CD14-positive monocyte (primary cell): ENCODE data around the gene TADA2A. TPM values are rescaled to one million over a fixed set of nuclear protein-coding genes. Genes with fewer than 3 reads are reported as not detected.
"Not testable (repeated sequence)": the region's sequence is repeated elsewhere in the genome, so short reads cannot be mapped to it uniquely, and the experiment has no call there.

ENCODE experiments used
- DNase-seq, 3 donors: peaks; one replicate each; pipeline ENCODE4 v3.0.0-alpha.2; 2011 to 2022
- H2AFZ ChIP-seq: 2 replicates; pipeline ENCODE4 v1.6.0; 2012; ENCODE audit warnings: mild to moderate bottlenecking, low read depth, low read length, inconsistent platforms; ENCODE audit not compliant: insufficient read depth, poor library complexity, severe bottlenecking
- H3K27ac ChIP-seq, 2 donors: 1 replicate in 1 of 2; 2 replicates in 1 of 2; pipeline ENCODE4 v1.5.1; 2012 to 2013; ENCODE audit warnings: low read length in 2 of 2, control low read depth in 1 of 2, inconsistent platforms in 1 of 2, low read depth in 1 of 2, mild to moderate bottlenecking in 1 of 2
- H3K27me3 ChIP-seq, 2 donors: one replicate each; pipeline versions ENCODE4 v1.6.0 to v1.6.1; 2011 to 2013; ENCODE audit warnings: low read length in 2 of 2; ENCODE audit not compliant: control insufficient read depth in 2 of 2, insufficient read depth in 2 of 2
- H3K36me3 ChIP-seq, 2 donors: replicated peaks in 1 of 2; 1 replicate in 1 of 2; 2 replicates in 1 of 2; pipeline versions ENCODE4 v1.5.1 to v1.6.1; 2012 to 2013; ENCODE audit warnings: low read length in 2 of 2, control low read depth in 1 of 2, inconsistent platforms in 1 of 2, mild to moderate bottlenecking in 1 of 2; ENCODE audit not compliant: insufficient read depth in 2 of 2, control insufficient read depth in 1 of 2
- H3K4me1 ChIP-seq, 2 donors: 1 replicate in 1 of 2; 2 replicates in 1 of 2; pipeline versions ENCODE4 v1.5.1 to v1.6.1; 2012 to 2013; ENCODE audit warnings: low read length in 2 of 2, control low read depth in 1 of 2, inconsistent platforms in 1 of 2, mild to moderate bottlenecking in 1 of 2, moderate library complexity in 1 of 2; ENCODE audit not compliant: insufficient read depth in 2 of 2, control insufficient read depth in 1 of 2
- H3K4me2 ChIP-seq: replicated peaks from 2 replicates; pipeline ENCODE3; 2012; ENCODE audit warnings: low read length, moderate library complexity, mild to moderate bottlenecking; ENCODE audit not compliant: poor library complexity, severe bottlenecking; ENCODE audit errors: extremely low read depth
- H3K4me3 ChIP-seq, 3 experiments: fragments of 200-600 bp in 1 of 3; sonication (generic) in 1 of 3; replicated peaks in 1 of 3; 1 replicate in 2 of 3; 2 replicates in 1 of 3; pipeline ENCODE4 v1.5.1; 2011 to 2013; ENCODE audit warnings: low read length in 3 of 3, mild to moderate bottlenecking in 3 of 3, control low read depth in 2 of 3, low read depth in 2 of 3, inconsistent platforms in 1 of 3, moderate library complexity in 1 of 3
- H3K79me2 ChIP-seq: 2 replicates; pipeline ENCODE4 v1.6.0; 2012; ENCODE audit warnings: mild to moderate bottlenecking, control low read depth, inconsistent platforms, low read length, moderate library complexity; ENCODE audit not compliant: insufficient read depth
- H3K9ac ChIP-seq: 2 replicates; pipeline ENCODE4 v1.6.0; 2017; ENCODE audit warnings: low read length, mild to moderate bottlenecking; ENCODE audit not compliant: insufficient read depth, poor library complexity, severe bottlenecking
- H3K9me3 ChIP-seq, 2 donors: replicated peaks in 1 of 2; 1 replicate in 1 of 2; 2 replicates in 1 of 2; pipeline versions ENCODE4 v1.5.1 to v1.6.1; 2012 to 2013; ENCODE audit warnings: low read length in 2 of 2, control low read depth in 1 of 2; ENCODE audit not compliant: control insufficient read depth in 1 of 2, insufficient read depth in 1 of 2
- H4K20me1 ChIP-seq: 2 replicates; pipeline ENCODE4 v1.6.0; 2012; ENCODE audit warnings: mild to moderate bottlenecking, low read length, control low read depth, moderate library complexity; ENCODE audit not compliant: insufficient read depth
- H3K27ac Mint-ChIP-seq, 7 donors: one replicate each; pipeline ENCODE4 v1.8.0; 2020; ENCODE audit warnings: mild to moderate bottlenecking in 7 of 7, mixed read lengths in 7 of 7, moderate library complexity in 6 of 7, inconsistent platforms in 2 of 7
- H3K27me3 Mint-ChIP-seq, 3 donors: one replicate each; pipeline ENCODE4 v1.8.0; 2021 to 2022; ENCODE audit warnings: low read depth in 3 of 3, mild to moderate bottlenecking in 3 of 3, mixed read lengths in 3 of 3, moderate library complexity in 3 of 3, inconsistent platforms in 1 of 3
- H3K36me3 Mint-ChIP-seq, 2 donors: one replicate each; pipeline ENCODE4 v1.8.0; 2020; ENCODE audit warnings: mixed read lengths in 2 of 2, inconsistent platforms in 1 of 2, mild to moderate bottlenecking in 1 of 2
- H3K4me1 Mint-ChIP-seq: one replicate; pipeline ENCODE4 v1.8.0; 2020; ENCODE audit warnings: mild to moderate bottlenecking, mixed read lengths
- H3K4me3 Mint-ChIP-seq, 2 donors: one replicate each; pipeline ENCODE4 v1.8.0; 2020; ENCODE audit warnings: mild to moderate bottlenecking in 2 of 2, mixed read lengths in 2 of 2, moderate library complexity in 1 of 2
- H3K9me3 Mint-ChIP-seq, 7 donors: one replicate each; pipeline ENCODE4 v1.8.0; 2020 to 2022; ENCODE audit warnings: mixed read lengths in 7 of 7, mild to moderate bottlenecking in 6 of 7, moderate library complexity in 6 of 7, inconsistent platforms in 2 of 7
- WGBS: methylation state at CpG from one replicate; pipeline ENCODE4 v1.1.5; 2013; ENCODE audit warnings: missing lambda C conversion rate; ENCODE audit not compliant: insufficient coverage; 5-methylcytosine and 5-hydroxymethylcytosine counted together
- intact Hi-C, 2 donors: fragments of 100-400 bp; cut with micrococcal nuclease; formaldehyde crosslinking; loops; one replicate each; pipeline versions ENCODE4 v1.15.0 to v1.15.1; 2023
- polyA plus RNA-seq, 3 donors: library from polyadenylated mRNA; depleted of rRNA in 1 of 3; unstranded in 2 of 3; stranded (reverse) in 1 of 3; fragments of 300-500 nt in 2 of 3; fragments of >200 nt in 1 of 3; fragmentation: Illumina TruSeq in 2 of 3; gene quantifications; 1 replicate in 2 of 3; 2 replicates in 1 of 3; pipeline ENCODE4 v1.2.3, GENCODE V29; 2012 to 2021
- TF ChIP-seq, protein P1 (sequence below): fragments of 200-600 bp; IDR thresholded peaks from one replicate; pipeline ENCODE4 v1.8.0; 2022; ENCODE audit warnings: antibody characterized with exemption, mild to moderate bottlenecking

TADA2A gene
- polyA plus RNA-seq, 3 donors, result 2.9 to 8.2 (median 4.3) TPM

DNA sequence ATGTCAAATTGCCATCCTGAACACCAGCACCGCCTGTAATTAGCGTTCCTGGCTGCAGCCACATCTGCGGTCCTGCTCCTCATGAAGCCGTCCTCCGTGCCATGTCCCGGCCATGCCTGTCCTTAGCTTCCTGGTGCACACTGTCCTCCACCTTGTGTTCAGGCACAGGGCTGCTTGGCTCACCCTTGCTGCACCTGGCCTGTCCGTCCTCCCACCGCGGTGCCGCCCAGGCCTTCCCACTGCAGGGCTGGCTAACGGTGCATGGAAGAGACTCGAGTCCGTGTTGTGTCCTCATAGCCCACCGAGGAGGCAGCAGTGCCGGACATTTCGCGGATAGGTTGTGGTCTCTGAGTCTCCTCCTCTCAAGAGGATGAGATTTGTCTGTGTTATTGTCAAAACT is 103.4 kb downstream of the TADA2A start:
- Mint-ChIP-seq H3K27ac (peak overlapping the region in 1 of 7 donors; percentile 52), H3K4me3 (no peak overlapping the region), H3K36me3 (peaks cover 2 to 13% of the 10 kb centered on the region in 2 donors), H3K4me1 (no peaks in the 10 kb centered on the region), H3K27me3 (peaks cover 0 to 2% (median 2%) of the 10 kb centered on the region in 3 donors), H3K9me3 (no peaks in the 10 kb centered on the region)
- Histone ChIP-seq H3K79me2 (no peaks in the 10 kb centered on the region), H3K4me3 (no peak overlapping the region), H3K27ac (no peak overlapping the region), H2AFZ (no peak overlapping the region), H3K36me3 (peaks cover 7 to 28% of the 10 kb centered on the region in 2 donors), H4K20me1 (no peaks in the 10 kb centered on the region), H3K27me3 (no peaks in the 10 kb centered on the region), H3K9ac (no peak overlapping the region), H3K4me2 (no peak overlapping the region), H3K9me3 (no peaks in the 10 kb centered on the region), H3K4me1 (no peaks in the 10 kb centered on the region)
- WGBS, result 99% methylated on average over 17 of the region's 17 CpGs
- no peak for DNase-seq
- TF ChIP-seq, protein P1, sequence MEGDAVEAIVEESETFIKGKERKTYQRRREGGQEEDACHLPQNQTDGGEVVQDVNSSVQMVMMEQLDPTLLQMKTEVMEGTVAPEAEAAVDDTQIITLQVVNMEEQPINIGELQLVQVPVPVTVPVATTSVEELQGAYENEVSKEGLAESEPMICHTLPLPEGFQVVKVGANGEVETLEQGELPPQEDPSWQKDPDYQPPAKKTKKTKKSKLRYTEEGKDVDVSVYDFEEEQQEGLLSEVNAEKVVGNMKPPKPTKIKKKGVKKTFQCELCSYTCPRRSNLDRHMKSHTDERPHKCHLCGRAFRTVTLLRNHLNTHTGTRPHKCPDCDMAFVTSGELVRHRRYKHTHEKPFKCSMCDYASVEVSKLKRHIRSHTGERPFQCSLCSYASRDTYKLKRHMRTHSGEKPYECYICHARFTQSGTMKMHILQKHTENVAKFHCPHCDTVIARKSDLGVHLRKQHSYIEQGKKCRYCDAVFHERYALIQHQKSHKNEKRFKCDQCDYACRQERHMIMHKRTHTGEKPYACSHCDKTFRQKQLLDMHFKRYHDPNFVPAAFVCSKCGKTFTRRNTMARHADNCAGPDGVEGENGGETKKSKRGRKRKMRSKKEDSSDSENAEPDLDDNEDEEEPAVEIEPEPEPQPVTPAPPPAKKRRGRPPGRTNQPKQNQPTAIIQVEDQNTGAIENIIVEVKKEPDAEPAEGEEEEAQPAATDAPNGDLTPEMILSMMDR, result no peak
- intact Hi-C loops, result no loop called here

DNA sequence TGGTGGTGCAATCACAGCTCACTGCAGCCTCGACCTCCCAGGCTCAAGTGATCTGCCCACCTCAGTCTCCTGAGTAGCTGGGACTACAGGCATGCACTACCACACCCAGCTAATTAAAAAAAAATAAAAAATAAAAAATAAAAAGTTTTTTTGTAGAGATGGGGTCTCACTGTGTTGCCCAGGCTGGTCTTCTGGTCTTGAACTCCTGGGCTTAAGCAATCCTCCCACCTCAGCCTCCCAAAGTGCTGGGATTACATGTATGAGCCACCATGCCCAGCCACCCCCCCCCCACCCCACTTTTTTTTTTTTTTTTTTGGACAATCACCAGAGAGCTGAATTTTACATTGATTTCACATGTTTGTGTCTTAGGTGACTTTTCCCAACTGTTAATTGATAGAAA is 105.0 kb downstream of the TADA2A start:
- H3K27ac ChIP-seq, H3K4me2 ChIP-seq, H4K20me1 ChIP-seq, intact Hi-C loops, H3K4me3 Mint-ChIP-seq, H3K9ac ChIP-seq, H3K79me2 ChIP-seq, H3K27me3 ChIP-seq, H3K27me3 Mint-ChIP-seq, H3K27ac Mint-ChIP-seq, H2AFZ ChIP-seq, H3K4me1 Mint-ChIP-seq, H3K4me3 ChIP-seq, H3K9me3 Mint-ChIP-seq, H3K9me3 ChIP-seq, DNase-seq, H3K4me1 ChIP-seq: not testable (repeated sequence)
- peaks cover 14 to 44% of the 10 kb centered on the region in 2 donors for H3K36me3 ChIP-seq
- WGBS, result no CpG with 5 or more reads among the region's 1 CpG
- peaks cover 12 to 29% of the 10 kb centered on the region in 2 donors for H3K36me3 Mint-ChIP-seq
